ENCODE data around the gene BDKRB2.

The BDKRB2 gene

GRCh38 chr14:96279564-96279963 is 74.9 kb downstream of the BDKRB2 start:
- peaks cover 20% of the 10 kb centered on the region for H3K36me3 ChIP-seq (replicated peaks; ENCODE audit: low read depth, low read length)
- H3K4me2 ChIP-seq (ENCODE audit: low read length), result no peak overlapping the region
- no peak overlapping the region for H3K9ac ChIP-seq (ENCODE audit: low read length)
- H3K27ac ChIP-seq (ENCODE audit: low read length), result no peak overlapping the region
- TF ChIP-seq, protein P1, sequence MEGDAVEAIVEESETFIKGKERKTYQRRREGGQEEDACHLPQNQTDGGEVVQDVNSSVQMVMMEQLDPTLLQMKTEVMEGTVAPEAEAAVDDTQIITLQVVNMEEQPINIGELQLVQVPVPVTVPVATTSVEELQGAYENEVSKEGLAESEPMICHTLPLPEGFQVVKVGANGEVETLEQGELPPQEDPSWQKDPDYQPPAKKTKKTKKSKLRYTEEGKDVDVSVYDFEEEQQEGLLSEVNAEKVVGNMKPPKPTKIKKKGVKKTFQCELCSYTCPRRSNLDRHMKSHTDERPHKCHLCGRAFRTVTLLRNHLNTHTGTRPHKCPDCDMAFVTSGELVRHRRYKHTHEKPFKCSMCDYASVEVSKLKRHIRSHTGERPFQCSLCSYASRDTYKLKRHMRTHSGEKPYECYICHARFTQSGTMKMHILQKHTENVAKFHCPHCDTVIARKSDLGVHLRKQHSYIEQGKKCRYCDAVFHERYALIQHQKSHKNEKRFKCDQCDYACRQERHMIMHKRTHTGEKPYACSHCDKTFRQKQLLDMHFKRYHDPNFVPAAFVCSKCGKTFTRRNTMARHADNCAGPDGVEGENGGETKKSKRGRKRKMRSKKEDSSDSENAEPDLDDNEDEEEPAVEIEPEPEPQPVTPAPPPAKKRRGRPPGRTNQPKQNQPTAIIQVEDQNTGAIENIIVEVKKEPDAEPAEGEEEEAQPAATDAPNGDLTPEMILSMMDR (IDR thresholded peaks at IDR 0.05; ENCODE audit: low read depth, low read length), result no peak
- no peak for TF ChIP-seq EZH2phosphoT487 (IDR thresholded peaks at IDR 0.05; ENCODE audit: low read depth)
- no peaks in the 10 kb centered on the region for H3K79me2 ChIP-seq (ENCODE audit: low read length)
- H3K4me1 ChIP-seq (ENCODE audit: low read length), result no peaks in the 10 kb centered on the region
- H3K9me3 ChIP-seq (ENCODE audit: insufficient read depth, low read length), result 0 out of 2 replicates have a peak, but pooled peaks cover 9% of the 10 kb centered on the region
- H2AFZ ChIP-seq (ENCODE audit: low read depth, low read length), result no peak overlapping the region
- H3K27me3 ChIP-seq (ENCODE audit: low read depth, low read length), result no peaks in the 10 kb centered on the region
- no peaks in the 10 kb centered on the region for H4K20me1 ChIP-seq (ENCODE audit: insufficient read depth, low read length)
- H3K4me3 ChIP-seq (ENCODE audit: low read length), result no peak overlapping the region

- no peak overlapping the region for H3K4me2 ChIP-seq (ENCODE audit: low read length)
- 0 out of 2 replicates have a peak, but pooled peaks cover 9% of the 10 kb centered on the region for H3K9me3 ChIP-seq (ENCODE audit: insufficient read depth, low read length)
- no peaks in the 10 kb centered on the region for H4K20me1 ChIP-seq (ENCODE audit: insufficient read depth, low read length)
- no peaks in the 10 kb centered on the region for H3K79me2 ChIP-seq (ENCODE audit: low read length)
- H3K27ac ChIP-seq (ENCODE audit: low read length), result no peak overlapping the region
- H3K9ac ChIP-seq (ENCODE audit: low read length), result no peak overlapping the region
- no peak overlapping the region for H2AFZ ChIP-seq (ENCODE audit: low read depth, low read length)
- H3K36me3 ChIP-seq (replicated peaks; ENCODE audit: low read depth, low read length), result peaks cover 20% of the 10 kb centered on the region
- H3K27me3 ChIP-seq (ENCODE audit: low read depth, low read length), result no peaks in the 10 kb centered on the region
- TF ChIP-seq, protein P1 (IDR thresholded peaks at IDR 0.05; ENCODE audit: low read depth, low read length), result no peak
- no peak for TF ChIP-seq EZH2phosphoT487 (IDR thresholded peaks at IDR 0.05; ENCODE audit: low read depth)
- no peaks in the 10 kb centered on the region for H3K4me1 ChIP-seq (ENCODE audit: low read length)
- no peak overlapping the region for H3K4me3 ChIP-seq (ENCODE audit: low read length)
Observed at GRCh38 chr14:96280104-96280503, 75.5 kb downstream of the BDKRB2 start.

DNA sequence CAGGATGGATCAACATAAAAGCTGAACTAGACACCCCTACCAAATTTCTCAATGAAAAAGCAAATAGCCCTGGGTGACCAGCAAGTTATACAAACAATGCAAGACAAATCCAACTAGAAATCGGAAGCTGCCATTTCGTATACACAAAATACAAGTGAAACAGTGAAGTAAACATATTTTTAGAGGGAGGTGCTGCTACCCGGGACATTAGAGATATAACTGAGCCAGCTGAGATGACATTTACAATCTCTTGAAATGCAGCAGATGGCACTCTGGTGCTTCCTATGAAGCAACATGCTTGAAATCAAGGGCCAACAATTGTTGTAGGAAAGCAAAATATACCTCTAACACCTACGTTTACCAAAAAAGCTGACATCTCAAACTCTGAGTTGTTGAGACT is 76.8 kb downstream of the BDKRB2 start:
- H3K27me3 ChIP-seq (ENCODE audit: low read depth, low read length), result no peaks in the 10 kb centered on the region
- H3K36me3 ChIP-seq (replicated peaks; ENCODE audit: low read depth, low read length), result peaks cover 20% of the 10 kb centered on the region
- no peaks in the 10 kb centered on the region for H3K79me2 ChIP-seq (ENCODE audit: low read length)
- H3K9ac ChIP-seq (ENCODE audit: low read length), result no peak overlapping the region
- no peak overlapping the region for H3K27ac ChIP-seq (ENCODE audit: low read length)
- H3K4me1 ChIP-seq (ENCODE audit: low read length), result no peaks in the 10 kb centered on the region
- no peak overlapping the region for H3K4me3 ChIP-seq (ENCODE audit: low read length)
- H3K4me2 ChIP-seq (ENCODE audit: low read length), result no peak overlapping the region
- no peak for TF ChIP-seq EZH2phosphoT487 (IDR thresholded peaks at IDR 0.05; ENCODE audit: low read depth)
- TF ChIP-seq, protein P1 (IDR thresholded peaks at IDR 0.05; ENCODE audit: low read depth, low read length), result no peak; the same call in 1 of the 2 replicates
- H4K20me1 ChIP-seq (ENCODE audit: insufficient read depth, low read length), result no peaks in the 10 kb centered on the region
- no peak overlapping the region for H2AFZ ChIP-seq (ENCODE audit: low read depth, low read length)
- H3K9me3 ChIP-seq (ENCODE audit: insufficient read depth, low read length), result 0 out of 2 replicates have a peak, but pooled peaks cover 9% of the 10 kb centered on the region

- Histone ChIP-seq H3K36me3 (replicated peaks; ENCODE audit: low read depth, low read length) (peaks cover 11% of the 10 kb centered on the region), H3K27ac (ENCODE audit: low read length) (no peak overlapping the region), H3K9me3 (ENCODE audit: insufficient read depth, low read length) (no peaks in the 10 kb centered on the region), H3K9ac (ENCODE audit: low read length) (no peak overlapping the region), H3K4me2 (ENCODE audit: low read length) (no peak overlapping the region), H4K20me1 (ENCODE audit: insufficient read depth, low read length) (no peaks in the 10 kb centered on the region), H3K27me3 (ENCODE audit: low read depth, low read length) (no peaks in the 10 kb centered on the region), H2AFZ (ENCODE audit: low read depth, low read length) (no peak overlapping the region), H3K79me2 (ENCODE audit: low read length) (no peaks in the 10 kb centered on the region), H3K4me3 (ENCODE audit: low read length) (no peak overlapping the region), H3K4me1 (ENCODE audit: low read length) (no peaks in the 10 kb centered on the region)
- no peak for TF ChIP-seq EZH2phosphoT487 (IDR thresholded peaks at IDR 0.05; ENCODE audit: low read depth)
Observed at GRCh38 chr14:96284008-96284407, 79.4 kb downstream of the BDKRB2 start.

Data from OCI-LY3 (cell line).